Measurements from ENCODE around the gene CFAP57.
"Not testable (repeated sequence)": the region's sequence is repeated elsewhere in the genome, so short reads cannot be mapped to it uniquely, and the experiment has no call there.

The CFAP57 gene

DNA sequence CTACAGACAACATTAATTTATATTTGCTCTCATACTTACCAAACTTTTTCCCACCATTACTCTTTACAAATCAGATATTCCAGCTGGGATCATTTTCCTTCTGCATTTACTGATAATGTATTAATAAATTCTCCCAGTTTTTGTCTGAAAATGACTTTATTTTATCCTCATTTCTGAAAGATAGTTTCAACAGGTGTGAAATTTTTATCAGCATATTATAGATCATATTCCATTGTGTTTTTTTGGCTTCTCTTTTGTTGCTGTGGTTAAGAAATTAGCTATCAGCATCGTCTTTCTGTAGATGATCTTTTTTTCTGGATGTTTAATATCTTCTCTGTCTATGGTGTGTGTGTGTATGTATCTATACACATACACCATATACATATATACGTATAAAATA is 2.7 kb downstream of the CFAP57 start:
- DNase-seq (ENCODE audit: low read depth) = no peak

- no peak for DNase-seq (ENCODE audit: low read depth)
Measured at GRCh38 chr1:43177691-43178090, 5.6 kb downstream of the CFAP57 start.

DNA sequence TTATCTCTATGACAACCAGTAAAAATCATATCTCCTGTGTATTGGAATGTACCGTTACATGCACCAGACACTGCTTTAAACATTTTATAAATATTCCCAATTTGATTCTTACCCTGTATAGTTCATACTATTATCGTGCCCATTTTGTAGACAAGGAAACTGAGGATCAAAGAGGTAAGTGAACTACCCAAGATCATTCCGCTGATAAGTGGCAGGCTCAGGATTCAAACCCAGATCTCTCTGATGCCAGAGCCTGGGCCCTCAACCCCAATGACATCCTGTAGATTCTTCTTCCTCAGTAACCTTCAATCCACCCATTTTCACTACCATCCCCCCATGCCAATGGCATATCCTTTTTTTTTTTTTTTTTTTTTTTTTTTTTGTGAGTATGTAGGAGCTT is 12.3 kb downstream of the CFAP57 start:
- DNase-seq (ENCODE audit: low read depth) = no peak

GRCh38 chr1:43184995-43185394 is 12.9 kb downstream of the CFAP57 start:
- DNase-seq (ENCODE audit: low read depth) = no peak

GRCh38 chr1:43188106-43188505 is 16.0 kb downstream of the CFAP57 start:
- DNase-seq (ENCODE audit: low read depth) = no peak

GRCh38 chr1:43194509-43194908 is 22.4 kb downstream of the CFAP57 start:
- DNase-seq (ENCODE audit: low read depth) = no peak

DNA sequence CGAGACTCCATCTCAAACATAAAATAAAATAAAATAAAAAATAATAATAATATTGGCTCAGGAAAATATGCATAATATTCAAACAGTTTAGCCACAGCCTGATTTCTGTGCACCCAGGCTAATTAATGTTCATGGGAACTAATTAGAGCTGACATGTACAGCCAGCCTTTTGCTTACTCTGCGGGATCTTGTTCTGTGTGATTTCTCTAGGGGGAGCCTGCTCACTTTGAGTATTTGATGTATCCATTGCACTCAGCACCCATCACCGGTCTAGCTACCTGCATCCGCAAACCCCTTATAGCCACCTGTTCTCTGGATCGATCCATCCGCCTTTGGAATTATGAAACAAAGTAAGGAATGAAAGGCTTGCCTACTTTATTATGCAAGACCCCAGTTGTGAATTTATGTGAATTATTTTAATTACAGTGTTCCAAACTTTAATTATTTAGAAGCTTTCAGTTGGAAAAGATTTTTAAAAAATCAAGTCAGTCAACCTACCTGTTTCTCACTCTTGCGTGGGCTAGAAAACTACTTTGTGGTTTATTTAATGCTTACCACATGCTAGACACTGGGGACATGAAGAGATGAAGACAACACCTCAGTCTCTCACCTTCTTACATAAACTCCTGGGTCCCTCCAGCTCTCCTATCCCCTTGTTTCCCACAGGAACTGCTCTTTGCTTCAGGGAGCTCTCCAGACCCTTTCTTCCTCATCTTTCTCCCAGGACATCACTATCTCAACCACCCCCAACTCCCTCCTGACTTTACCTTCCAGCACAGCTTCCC is 25.4 kb downstream of the CFAP57 start:
- no peak for DNase-seq (ENCODE audit: low read depth)

DNA sequence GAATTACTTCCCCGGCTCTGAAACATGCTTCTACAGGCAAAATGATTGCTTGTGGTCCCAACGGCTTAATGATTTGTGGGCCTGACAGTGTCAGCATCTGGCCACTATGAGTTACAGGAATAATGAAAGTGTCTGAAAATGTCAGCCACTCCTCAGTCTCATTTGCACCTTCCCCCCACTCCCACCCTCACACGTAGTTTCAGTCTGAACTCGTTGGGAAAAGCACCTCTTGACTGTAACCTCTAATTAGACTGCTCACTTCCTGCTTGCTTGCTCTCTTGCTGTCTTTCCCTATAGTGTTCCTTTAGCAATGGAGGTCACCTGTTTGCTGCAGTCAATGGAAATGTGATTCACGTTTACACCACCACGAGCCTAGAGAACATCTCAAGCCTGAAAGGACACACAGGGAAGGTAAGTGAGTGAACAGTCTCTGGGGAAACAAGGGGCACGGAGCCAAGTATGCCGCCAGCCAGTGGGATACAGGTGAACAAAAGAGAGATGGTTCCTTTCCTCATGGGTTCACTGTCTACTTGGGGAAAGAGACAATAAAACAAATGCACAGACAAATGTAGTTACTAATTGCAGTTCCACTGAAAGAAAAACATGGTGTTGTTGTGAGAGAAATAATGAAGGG is 27.1 kb downstream of the CFAP57 start:
- DNase-seq (ENCODE audit: low read depth) = no peak

GRCh38 chr1:43203859-43204258 is 31.7 kb downstream of the CFAP57 start:
- DNase-seq (ENCODE audit: low read depth) = no peak

DNA sequence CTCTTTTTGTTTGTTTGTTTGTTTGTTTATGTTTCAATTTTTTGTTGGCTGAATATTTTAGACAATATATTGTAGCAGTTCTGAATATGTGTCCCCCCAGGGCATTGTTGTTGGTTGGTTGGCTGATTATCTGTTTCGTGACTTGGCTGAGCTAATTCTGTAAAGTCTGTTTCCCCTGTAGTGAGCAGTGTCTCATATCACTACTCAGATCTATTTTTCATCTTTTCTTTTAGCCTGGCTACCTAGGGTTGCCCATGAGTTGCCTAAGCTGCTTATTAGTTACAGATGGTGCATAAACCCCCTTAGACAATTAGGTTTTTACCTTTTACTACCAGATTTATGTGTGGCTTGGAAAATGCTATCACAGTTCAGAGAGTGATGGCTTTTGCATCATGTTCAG is 32.3 kb downstream of the CFAP57 start:
- no peak for DNase-seq (ENCODE audit: low read depth)

- DNase-seq (ENCODE audit: low read depth) = no peak
Measured at GRCh38 chr1:43205671-43206070, 33.5 kb downstream of the CFAP57 start.

DNA sequence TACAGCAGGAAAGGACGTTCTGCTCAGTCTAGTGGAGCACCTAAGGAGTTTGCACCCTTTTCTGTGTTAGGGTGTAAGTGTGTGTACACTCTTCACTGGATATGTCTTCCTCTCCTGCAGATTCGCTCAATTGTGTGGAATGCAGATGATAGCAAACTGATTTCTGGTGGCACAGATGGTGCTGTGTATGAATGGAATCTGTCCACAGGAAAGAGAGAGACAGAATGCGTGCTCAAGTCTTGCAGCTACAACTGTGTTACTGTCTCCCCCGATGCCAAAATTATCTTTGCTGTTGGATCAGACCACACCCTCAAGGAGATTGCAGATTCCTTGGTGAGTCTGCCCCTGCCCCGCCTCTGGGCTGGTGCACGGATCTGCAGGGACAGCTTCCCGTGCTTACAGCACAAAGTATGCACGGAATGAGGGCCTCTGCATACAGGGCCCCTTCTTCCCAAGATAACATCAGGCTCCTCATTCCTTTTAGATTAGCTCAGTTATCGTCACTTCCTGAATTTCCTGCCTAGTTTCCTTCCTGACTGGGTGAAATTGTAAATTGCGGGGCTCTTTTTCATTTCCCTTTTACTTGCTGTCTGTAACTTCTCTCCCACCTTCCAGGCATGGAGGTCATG is 34.6 kb downstream of the CFAP57 start:
- DNase-seq (ENCODE audit: low read depth) = no peak

DNA sequence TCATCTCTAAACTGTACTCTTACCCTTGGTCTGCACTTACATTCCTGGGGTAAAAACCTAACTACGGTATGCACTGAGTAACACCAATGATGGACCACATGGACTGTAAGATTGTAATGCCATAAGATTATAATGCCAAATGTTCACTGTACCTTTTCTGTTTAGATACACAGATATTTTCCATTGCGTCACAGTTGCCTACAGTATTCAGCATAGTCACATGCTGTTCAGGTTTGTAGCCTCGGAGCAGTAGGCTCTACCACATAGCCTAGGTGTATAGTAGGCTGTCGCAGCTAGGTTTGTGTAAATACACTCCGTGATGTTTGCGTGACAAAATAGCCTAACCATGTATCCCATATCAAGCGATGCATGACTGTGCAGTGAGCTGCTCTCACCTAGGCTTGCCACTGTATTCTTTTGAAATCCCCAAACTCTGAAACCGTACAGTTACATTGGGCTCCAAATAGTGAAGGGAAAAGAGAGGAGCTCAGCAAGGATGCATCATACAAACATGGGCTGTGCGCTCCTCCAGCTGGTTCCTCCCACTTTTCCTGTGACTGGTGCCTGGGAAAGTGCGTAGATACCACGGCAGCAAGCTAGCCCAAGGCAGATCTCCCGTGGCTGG is 35.2 kb downstream of the CFAP57 start:
- no peak for DNase-seq (ENCODE audit: low read depth)

- not testable (repeated sequence) for DNase-seq (ENCODE audit: low read depth)
Measured at GRCh38 chr1:43208277-43208676, 36.1 kb downstream of the CFAP57 start.

- DNase-seq (ENCODE audit: low read depth) = no peak
Measured at GRCh38 chr1:43214501-43215444, 42.6 kb downstream of the CFAP57 start.

DNA sequence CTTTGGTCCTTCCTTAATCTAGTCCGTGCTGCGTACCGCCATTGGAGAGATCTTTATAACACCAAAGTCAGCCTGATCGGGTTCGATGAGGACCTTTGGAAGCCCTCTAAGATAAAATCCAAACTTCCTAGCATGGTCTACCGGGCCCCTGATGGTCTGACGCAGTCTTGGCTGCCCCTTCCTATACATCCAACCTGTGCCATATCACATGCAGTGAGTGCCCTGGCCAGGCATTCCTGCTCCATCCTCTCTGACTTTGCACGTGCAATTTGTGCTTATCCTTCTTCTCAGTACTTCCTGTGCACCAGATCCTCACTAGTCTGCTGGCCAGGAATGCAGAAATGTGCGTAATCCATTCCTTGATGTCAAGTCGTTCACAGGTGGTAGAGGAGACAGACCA is 45.6 kb downstream of the CFAP57 start:
- DNase-seq (ENCODE audit: low read depth) = no peak

- DNase-seq (ENCODE audit: low read depth) = no peak
Measured at GRCh38 chr1:43220905-43221778, 49.0 kb downstream of the CFAP57 start.

- no peak for DNase-seq (ENCODE audit: low read depth)
Measured at GRCh38 chr1:43221797-43222196, 49.7 kb downstream of the CFAP57 start.

DNA sequence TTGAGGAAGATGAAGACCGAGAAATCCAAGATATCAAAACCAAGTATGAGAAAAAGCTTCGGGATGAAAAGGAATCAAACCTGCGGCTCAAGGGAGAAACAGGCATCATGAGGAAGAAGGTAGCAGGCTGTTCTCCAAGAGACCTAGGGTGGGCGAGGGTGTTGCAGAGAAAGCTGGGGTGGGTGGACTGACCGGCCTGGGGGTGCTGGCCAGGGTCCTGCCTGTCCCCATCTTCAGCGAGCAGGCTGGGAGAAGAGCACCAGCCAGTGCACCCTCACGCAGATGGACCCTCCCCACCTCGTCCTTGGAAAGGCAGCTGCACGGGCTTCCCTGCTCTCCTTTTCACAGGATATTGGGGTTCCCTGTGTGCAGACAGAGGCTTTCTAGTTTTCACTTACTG is 50.7 kb downstream of the CFAP57 start:
- DNase-seq (ENCODE audit: low read depth) = no peak

DNA sequence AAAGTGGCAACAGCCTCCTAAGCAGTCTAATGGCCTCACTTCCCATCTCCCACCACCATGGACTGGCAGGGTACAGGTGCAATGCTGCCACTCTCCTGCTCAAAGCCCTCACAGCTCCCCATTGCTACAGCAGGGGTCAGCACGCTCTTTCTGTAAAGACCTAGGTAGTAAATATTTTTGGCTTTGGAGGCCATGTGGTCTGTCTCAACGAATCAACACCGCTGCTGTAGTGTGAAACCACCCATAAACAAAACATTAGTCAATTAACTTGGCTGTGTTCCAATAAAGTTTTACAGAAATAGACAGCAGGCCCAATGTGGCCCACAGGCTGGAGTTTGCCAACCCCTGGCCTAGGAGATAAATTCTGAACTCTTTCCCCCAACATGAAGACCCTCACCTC is 53.0 kb downstream of the CFAP57 start:
- DNase-seq (ENCODE audit: low read depth) = no peak
